Stimulated activated CD8-positive, alpha-beta memory T cell treated with anti-CD3 and anti-CD28 coated beads, Interleukin-4, amount 100 ng/mL, for 24 hours (primary cell): ENCODE data around the gene SNX1.
"Not testable (repeated sequence)": the region's sequence is repeated elsewhere in the genome, so short reads cannot be mapped to it uniquely, and the experiment has no call there.

ENCODE experiments used
- DNase-seq: peaks from one replicate; pipeline ENCODE4 v3.0.0-alpha.2; 2020; ENCODE audit warnings: low read depth

SNX1 gene

DNA sequence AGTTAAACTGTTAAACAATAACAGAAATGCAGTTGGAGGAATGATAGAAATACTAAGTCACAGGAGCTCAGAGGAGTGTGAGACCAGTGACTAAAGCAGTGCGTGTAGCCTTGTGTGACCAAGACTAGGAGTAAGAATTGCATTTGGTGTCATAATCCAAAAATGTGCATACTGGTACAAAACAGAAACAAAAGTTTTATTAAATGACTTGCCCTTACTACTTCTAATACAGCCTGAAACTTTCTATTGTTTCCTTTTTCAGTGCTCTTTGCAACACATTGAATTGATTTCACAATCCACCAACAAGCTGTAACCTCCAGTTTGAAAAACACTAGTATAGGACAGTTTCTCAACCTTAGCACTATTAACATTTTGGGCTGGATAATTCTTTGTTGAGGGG is 17.1 kb downstream of the SNX1 start:
- DNase-seq: no peak

DNA sequence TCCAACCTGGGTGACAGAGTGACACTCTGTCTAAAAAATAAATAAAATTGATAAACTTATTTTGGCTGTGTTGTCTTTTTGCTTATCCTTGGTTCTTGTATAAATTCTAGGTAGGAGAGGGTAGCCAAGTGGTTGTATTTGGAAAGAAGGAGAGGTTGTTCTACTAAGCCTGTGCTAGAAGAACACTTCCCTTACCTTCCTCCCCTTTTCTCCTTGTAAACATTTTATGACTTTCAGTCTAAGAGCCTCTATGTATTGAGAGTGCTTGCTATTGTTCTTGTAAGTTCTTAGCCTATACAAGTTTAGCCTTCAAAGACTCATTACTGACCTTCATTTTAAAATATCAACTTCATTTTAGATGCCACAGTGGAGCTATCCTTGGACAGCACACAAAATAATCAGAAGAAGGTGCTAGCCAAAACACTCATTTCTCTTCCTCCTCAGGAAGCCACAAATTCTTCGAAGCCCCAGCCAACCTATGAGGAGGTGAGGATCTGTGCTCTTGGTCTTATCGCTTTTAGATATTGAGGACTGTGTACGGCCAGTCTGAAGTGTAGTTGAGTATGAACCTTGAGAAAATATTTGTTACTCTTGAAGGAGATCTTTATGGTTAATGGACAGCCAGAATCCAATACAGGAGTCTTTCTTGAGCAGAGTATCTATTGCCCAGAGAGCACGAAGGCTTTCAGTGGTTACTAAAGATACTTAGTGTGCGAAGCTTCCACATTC is 22.1 kb downstream of the SNX1 start:
- DNase-seq: no peak

DNA sequence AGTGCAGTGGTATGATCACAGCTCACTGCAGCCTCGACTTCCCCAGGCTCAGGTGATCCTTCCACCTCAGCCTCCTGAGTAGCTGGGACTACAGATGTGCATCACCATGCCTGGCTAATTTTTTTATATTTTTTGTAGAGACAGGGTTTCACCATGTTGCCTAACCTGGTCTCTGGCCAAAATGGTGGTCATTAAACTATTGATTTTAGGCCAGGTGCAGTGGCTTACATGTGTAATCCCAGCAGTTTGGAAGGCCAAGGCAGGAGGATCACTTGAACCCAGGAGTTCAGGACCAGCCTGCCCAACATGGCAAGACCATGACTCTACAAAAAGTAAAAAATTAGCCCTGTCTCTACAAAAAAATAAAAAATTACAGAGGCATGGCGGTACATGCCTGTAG is 24.5 kb downstream of the SNX1 start:
- not testable (repeated sequence) for DNase-seq

DNA sequence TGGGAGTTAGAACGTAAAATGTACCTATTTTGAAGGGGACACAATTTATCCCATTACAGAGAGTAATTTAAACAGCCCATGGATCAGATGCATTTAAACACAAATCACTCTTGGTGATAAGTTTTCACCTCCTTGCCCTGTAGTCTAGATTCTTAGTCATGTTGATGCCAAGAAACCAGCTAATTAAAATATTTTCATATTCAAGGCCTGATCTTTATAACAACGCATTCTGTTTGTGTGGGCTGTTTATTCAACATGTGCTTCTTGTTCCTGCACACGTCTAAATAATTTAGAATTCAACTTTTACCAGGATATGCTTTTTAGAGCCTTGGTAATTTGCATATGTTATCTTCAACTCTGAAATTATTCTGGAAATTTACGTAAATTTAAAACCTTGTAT is 25.8 kb downstream of the SNX1 start:
- no peak for DNase-seq

DNA sequence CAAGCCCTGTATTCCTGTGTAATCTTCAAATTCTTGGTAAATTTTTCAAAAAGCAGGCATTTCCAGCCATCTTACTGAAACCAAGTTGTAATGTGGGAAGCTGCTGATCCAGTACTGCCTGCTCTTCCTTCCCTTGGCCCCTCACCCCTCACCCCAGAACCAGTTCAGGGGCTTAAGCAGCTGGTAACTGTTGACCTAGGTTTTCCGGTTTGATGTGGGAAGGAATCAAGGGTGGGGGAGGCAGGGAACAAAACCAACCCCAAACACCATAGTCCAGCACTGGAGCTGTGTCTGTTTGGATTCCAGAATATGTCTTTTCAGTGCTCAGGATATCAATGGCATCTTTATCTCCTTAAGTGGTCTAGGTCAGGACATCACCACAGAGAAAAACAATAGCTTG is 26.7 kb downstream of the SNX1 start:
- no peak for DNase-seq

DNA sequence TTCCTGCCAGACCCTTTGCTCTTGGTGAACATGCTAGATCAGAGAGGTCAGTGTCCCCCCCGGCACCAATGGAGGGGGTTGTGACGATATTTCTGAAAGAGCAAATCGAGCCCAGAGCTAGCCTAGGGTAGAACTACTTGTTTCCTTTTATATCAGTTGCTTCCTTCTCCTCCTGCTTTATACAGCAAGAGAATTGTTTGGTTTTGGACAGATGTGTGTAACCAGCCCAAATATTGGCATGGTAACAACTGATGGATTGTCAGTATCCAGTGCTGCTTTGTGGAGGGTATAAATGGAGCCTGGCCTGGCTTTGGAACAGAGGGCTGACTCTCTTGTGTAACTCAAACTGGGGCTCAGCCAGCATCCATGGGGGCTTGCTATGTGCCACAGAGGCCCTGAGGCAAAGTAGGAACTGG is 27.2 kb downstream of the SNX1 start:
- DNase-seq: no peak

DNA sequence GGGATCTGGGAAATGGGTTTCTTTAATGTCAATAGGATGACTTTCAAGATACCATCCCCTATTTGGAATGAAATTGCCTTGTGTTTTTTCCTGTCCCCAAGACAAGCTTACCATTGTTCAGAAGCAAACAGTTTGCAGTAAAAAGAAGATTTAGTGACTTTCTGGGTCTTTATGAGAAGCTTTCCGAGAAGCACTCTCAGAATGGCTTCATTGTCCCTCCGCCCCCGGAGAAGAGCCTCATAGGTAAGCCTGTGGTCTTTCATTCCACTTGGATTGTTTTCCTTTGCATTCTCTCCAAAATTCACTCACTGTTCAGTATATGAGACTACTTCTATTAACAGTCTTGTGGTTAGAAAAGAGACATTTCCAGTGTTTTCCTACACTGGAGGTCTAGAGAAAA is 30.2 kb downstream of the SNX1 start:
- DNase-seq: no peak

DNA sequence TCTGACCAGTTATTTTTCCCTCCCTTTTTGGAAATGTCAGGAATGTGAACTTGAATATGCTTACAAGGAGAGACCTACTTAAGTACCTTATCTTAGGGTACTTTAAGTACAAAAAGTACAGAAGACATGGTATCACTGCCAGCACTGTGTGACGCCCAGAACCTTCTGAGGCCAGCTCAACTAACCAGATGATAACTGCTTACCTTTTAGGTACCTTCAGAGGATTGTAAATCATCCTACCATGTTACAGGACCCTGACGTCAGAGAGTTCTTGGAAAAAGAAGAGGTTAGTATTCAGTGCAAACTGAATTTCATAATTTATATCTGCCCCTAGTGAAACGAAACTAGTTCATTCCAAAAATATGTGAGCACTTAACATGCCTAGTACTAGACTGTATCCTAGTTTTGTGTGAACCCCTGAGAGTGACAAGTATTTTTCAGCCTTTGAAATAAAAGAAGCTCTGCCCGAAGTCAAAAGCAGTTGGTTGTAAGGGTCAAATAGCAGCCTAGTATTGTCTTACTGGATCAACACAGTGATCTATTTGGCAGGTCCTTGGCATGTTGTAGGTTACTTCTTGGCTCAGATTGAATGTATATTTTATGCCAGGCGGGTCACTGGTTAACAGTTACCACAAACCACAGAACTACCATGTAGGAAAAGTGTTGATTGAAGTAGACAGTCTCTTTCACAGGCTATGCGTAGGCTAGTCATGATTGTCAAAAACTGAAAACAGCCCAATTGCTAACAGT is 31.9 kb downstream of the SNX1 start:
- no peak for DNase-seq

DNA sequence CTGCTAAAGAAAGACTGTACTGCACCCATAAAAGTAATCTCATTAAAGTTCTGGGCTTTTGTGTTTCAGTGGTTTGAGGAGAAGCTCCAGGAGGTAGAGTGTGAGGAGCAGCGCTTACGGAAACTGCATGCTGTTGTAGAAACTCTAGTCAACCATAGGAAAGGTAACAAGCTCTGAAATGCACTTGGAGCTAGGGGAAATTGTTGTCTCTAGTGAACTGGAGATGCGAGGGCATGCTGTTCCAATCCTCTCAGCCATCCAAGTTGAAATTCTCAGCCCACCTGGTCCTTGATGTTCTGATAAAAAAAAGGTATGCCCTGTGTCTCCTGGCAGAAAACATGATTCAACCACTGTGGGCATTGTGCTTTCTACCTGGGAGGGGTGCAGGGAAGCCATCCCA is 34.4 kb downstream of the SNX1 start:
- no peak for DNase-seq

DNA sequence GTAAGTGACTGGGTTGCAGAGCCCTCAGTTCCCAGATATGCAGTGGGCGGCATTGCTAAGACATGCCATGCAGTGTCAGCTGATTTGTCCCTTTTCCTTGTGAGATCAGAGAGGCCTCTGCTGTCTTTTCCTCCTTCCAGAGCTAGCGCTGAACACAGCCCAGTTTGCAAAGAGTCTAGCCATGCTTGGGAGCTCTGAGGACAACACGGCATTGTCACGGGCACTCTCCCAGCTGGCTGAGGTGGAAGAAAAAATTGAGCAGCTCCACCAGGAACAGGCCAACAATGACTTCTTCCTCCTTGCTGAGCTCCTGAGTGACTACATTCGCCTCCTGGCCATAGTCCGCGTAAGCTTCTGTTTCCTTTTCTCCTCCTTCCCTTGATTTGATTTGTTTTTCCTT is 35.8 kb downstream of the SNX1 start:
- DNase-seq: no peak

DNA sequence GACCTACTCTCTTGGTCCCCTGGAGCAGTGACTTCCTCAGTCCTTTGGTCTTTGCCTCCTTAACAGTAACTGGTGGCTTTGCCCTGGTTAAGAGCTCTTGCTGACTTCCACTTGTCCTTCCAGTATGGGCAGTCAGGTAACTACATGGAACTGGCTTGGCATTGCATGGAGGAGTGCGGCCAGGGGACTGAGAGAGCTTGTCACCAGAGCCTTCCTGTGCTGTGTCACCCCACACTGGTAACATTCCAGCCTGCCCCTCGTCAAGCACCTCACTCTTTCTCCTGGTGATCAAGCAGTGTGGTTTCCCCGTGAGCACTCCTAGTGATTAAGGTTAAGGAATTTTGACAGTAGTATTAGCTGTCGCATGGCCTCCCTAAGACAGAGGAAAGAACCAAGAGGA is 36.4 kb downstream of the SNX1 start:
- no peak for DNase-seq

DNA sequence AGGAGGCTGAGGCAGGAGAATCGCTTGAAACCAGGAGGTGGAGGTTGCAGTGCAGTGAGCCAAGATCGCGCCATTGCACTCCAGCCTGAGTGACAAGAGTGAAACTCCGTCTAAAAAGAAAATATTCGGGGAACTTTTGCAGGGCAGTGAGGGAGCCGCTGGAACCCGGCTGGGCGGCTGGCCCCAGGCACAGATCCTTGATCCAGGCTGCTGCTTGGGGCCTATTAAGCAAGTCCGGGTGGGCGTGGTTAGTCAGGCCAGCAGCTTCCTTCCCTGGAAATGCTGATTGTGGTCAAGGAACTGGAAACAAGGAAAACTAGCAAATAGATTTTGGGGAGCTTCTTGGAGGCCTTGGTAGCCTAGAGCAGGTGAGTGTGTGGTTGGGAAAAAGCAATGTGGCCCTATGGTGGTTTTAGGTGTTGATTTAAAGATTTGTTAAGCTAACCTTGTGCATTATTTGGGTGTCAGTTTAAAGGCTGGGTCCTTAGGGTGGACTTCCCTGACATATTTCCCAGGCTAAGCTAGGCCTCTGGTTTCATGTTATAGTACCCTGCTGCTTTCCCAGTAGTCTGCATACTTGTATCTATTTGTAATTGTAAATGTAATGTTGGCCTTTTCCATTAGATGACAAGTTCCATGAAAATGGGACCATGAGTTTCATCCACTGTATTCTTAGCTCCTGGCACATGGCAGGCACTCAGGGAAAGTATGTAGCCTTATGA is 38.0 kb downstream of the SNX1 start:
- no peak for DNase-seq

DNA sequence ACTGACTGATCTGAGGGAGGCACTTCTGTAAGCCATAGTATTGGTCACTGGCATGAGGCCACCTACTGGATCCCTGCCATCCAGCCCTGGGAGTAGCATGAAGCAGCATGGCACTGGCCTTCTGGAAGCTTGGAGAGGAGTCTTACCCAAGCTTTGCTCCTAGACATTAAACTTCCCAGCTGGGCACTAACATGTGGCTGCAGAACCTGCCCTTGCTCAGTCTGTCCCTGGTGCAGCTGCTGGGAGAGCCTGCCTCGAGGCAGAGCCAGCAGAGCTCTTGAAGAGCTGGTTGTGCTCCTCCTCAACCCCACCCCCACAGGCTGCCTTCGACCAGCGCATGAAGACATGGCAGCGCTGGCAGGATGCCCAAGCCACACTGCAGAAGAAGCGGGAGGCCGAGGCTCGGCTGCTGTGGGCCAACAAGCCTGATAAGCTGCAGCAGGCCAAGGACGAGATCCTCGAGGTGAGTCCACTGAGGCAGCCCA is 38.6 kb downstream of the SNX1 start:
- no peak for DNase-seq

DNA sequence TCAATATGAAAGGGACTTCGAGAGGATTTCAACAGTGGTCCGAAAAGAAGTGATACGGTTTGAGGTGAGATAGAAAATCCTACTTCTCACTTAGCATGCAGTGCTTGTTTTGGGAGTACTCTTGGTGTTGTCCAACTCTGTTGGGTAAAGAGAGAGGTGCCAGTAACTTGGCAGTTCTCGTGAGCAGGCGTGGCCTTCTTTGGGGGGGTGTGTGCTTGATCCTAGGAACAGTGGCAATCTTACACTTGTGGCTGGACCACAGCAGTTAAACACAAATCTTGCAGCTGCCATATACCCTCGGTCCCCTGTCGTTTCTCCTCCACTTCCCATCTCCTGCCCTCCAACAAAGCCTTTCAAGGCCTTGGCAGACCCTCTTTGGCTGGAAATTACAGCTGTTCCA is 40.6 kb downstream of the SNX1 start:
- DNase-seq: no peak

DNA sequence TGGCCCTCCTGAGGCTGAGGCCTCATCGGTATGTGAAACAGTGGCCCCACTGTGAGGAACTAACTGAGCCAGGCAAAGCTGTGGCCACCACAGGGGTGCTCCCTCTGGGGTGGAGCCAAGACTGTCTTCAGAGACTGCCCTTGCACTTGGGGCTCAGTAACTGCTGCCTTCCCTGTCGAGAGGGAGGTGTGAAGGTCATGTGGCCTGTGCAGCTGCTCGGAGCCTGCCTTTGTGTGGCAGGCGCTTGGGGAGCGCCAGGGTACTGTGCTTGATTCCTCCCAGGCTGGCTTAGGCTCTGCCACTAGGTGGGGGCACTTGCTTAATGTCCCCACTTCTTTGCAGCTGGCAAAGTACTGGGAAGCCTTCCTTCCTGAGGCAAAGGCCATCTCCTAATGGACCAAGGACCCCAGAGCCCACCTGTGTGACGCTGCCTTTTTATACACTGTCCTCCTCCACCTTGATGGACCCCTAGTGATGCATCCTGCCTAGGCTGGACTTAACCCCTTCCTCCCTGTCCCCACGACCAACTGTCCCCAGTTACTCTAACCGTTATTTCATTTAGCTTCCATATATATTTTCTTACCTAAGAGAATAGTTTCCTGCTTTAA is 41.5 kb downstream of the SNX1 start:
- no peak for DNase-seq

DNA sequence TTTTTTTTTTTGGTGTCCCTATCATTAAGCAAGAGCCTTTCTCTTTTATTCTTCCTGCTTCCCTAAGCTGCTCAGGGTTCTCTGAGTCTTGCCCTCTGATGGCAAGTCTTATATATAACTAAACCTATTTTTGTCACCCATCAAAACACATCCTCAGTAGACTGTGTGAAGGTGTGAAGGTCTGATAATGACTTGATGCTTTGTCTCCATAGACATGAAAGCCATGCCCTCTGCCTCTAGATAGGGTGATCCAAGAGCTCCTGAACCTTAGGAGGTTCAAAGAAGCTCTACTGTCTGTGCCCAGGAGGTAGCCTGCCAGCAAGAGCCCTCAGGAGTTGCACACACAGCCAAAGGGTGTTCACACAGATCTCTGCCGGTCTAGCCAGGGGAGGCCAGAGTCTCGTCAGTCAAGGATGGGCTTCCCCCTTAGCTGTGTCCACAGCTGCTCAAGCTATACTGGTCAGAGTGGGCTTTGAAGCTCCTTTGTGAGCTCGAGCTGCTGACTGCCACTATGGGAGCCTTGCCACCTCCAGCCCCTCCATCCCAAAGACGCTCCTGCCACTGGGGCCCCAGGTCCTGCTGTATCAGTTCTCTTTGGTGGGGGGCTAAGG is 42.7 kb downstream of the SNX1 start:
- DNase-seq: no peak

DNA sequence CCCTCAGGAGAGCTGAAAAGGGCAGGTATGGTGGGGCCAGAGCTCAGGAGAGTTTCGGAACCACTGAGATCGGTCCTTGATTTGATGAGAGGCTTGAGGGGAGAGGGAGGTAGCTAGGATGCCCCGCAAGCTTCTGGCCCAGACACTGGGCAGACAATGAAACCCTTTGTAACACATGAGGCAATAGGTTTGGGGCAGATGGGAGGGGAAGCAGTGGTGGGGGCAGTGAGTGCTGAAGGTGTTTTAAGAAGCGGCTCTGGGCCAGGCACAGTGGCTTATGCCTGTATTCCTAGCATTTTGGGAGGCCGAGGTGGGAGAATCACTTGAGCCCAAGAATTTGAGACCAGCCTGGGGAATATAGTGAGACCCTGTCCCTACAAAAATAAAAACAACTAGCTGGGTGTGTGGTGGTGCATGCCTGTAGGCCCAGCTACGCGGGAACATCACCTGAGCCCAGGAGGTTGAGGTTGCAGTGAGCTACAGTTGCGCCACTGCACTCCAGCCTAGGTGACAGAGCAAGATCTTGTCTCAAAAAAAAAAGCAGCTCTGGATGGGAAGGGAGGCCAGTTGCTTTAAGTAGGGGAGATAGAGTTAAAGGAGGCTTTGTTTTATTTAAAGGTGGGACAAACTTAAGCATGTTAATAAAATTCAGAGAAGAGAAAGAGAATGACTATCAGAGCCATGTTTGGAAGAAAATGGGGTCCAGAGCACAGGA is 46.2 kb downstream of the SNX1 start:
- DNase-seq: no peak

DNA sequence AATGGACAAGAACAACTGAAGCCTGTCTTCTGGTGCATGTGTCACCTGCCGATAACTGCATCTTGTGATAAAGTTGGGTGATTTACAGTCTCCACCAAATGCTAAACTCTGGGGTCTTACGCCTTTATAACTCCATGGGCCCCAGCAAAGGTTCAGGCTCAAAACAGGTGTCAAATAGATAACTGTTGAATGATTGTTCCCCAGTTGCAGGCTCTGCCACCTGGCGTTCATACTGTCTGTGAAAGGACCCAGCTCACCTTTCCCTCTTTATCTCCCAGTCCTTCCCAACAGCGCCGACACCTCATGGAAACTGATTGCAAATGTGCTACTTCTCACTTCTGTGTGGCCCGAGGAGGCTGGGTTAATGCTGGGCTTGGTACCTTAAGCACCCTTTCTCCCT is 47.5 kb downstream of the SNX1 start:
- no peak for DNase-seq

DNA sequence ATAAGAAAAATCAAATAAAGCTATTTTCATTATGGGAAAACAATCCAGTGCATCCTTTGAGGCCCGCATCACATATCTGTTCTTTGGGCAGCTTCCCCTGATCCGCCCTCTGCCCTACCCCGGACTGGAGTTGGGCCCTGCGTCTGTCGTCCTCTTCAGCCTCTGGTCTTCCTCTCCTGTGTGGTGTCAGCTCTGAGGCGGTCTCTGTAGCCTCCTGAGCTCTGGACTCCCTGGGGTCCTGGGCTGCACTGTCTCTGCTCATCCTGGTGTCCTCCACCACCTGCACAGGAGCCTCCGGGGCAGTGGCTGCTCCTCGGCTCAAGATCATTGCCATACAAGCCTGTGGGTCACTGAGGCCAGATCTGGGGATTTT is 48.4 kb downstream of the SNX1 start:
- no peak for DNase-seq

DNA sequence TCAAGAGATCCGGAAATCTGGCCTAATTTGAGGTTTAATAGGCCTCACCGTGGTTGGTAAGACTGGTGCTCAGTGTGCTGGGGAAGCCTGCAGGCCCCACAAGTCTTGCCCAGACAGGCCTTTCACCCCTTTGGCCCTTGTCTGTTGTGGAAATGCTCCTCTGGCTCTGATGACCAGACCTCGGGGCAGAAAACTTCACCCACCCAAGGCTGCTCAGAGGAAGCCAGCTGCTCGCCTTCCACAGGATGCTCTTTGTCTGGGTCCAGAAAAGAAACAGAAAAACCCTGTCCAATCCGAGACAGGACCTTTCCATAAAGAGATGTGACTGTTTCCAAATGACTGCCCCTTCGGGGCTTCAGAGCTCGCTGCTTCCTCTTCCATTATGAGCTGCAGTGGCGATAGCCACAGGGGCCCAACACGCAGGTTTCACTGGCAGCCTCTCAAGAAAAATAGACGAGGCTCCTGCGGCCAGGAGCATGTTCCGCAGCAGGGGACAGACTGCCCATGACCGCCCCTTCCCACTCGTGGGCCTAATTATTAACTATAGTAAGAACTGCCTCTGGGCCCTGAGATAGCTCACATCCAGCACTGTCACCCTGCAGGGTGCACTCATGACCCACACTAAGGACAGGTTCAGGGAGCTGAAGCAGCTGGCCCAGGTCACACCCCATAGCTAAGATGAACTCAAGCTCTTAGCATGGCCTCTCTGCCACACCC is 48.9 kb downstream of the SNX1 start:
- no peak for DNase-seq

DNA sequence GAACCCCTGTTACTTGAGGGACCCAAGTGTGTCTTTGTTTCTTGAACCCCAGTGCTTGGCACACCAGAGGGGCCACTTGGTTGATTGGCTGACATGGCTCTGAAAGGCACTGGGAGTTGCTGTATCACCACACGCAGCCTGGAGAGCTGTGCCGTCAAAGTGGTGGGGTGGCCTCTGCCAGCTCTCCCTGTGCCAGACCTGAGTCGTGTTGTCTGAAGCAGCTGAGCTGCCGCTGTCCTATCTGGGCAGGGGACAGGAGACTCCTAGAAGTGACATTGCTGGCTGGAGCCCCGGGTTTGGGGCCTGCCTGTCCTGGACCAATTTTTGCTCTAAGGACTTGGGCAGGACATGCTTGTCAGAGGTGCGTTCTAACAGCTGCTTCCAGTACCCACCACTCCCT is 50.3 kb downstream of the SNX1 start:
- DNase-seq: no peak
